ENCODE results near the gene OTOL1.

Gene OTOL1

DNA sequence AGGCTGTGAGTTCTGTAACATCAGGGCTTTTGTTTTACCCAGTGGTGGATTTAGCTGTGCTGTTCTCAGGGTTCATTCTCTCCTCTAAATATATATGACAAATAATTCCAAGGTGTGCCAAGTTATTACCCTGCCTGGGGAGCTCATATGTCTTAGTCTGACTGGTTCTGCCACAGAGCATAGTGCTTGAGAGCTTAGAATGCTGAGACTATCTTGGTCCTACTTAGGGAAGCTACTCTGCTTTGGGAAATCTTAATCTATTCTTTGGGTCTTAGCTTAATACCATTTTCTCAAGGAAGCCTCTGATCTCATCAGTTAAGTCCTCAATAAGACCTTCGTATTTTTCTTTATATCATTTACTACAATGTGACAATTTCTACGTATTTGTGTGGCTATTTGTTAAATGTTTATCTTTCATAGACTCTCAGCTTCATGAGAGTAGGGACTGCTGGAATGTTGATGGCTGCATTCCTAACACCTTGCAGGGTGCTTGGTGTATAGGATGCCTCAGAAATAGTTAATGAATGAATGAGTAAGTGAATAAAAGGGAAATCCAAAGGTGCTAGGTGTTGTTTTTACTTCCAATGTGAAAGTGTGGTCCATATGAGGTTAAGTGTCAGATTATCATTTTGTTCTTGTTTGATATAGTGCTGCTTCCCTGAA is 1.8 kb downstream of the OTOL1 start:
- TF ChIP-seq, protein P1, sequence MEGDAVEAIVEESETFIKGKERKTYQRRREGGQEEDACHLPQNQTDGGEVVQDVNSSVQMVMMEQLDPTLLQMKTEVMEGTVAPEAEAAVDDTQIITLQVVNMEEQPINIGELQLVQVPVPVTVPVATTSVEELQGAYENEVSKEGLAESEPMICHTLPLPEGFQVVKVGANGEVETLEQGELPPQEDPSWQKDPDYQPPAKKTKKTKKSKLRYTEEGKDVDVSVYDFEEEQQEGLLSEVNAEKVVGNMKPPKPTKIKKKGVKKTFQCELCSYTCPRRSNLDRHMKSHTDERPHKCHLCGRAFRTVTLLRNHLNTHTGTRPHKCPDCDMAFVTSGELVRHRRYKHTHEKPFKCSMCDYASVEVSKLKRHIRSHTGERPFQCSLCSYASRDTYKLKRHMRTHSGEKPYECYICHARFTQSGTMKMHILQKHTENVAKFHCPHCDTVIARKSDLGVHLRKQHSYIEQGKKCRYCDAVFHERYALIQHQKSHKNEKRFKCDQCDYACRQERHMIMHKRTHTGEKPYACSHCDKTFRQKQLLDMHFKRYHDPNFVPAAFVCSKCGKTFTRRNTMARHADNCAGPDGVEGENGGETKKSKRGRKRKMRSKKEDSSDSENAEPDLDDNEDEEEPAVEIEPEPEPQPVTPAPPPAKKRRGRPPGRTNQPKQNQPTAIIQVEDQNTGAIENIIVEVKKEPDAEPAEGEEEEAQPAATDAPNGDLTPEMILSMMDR (IDR thresholded peaks at IDR 0.05; ENCODE audit: low read length, missing control alignments): no peak
- no peak for DNase-seq (ENCODE audit: low read depth)

DNA sequence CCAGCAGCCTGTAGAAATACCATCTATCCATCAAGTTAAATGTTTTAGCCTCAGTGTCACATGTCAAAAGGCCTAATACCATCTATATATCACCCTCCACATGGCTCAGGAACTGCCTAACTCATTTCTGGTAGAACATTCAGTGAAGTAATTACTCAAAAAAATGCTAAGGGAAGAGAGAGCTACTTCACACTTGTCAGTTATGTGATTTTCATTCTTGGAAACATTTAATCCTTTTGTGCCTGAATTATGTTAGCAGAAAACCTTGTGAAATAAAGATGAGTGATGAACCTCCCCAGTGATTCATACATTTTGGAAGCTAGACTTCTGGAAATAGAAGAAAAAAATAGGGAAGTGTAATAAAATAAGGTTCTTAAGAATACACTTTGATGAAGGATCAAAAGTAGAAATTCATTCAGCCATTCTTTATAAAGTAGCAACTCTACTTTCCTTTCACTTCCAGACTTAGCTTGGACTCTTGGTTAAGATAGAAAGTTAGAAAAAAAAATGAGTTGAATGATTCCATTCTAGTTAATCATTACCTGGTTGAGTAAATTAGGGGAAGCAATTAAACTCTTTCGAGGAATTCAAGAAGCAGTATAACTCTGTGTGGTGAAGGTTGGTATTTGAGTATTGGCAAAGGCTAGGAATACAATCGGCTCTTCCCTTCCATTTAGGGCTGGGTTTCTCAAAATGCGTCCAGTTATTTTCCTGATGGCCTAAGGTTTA is 3.6 kb downstream of the OTOL1 start:
- H3K4me3 ChIP-seq (replicated peaks; ENCODE audit: low read depth, low read length): no peak overlapping the region
- peak; percentile 1 for DNase-seq (ENCODE audit: low read depth)
- TF ChIP-seq, protein P1 (IDR thresholded peaks at IDR 0.05; ENCODE audit: low read length, missing control alignments): no peak

More for the DNA sequence above, 1.8 kb downstream of the OTOL1 start:
- H3K4me3 ChIP-seq (replicated peaks; ENCODE audit: low read depth, low read length): no peak overlapping the region

DNA sequence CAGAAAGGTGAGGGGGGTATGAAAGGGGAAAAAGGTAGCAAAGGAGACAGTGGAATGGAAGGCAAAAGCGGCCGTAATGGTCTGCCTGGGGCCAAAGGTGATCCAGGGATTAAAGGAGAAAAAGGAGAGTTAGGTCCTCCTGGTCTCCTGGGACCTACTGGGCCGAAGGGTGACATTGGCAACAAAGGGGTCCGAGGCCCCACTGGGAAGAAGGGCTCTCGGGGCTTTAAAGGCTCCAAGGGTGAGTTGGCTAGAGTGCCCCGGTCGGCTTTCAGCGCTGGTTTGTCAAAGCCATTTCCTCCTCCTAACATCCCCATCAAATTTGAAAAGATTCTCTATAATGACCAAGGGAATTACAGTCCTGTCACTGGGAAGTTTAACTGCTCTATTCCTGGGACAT is 6.7 kb downstream of the OTOL1 start:
- DNase-seq (ENCODE audit: low read depth): no peak
- TF ChIP-seq, protein P1 (IDR thresholded peaks at IDR 0.05; ENCODE audit: low read length, missing control alignments): no peak
- H3K4me3 ChIP-seq (replicated peaks; ENCODE audit: low read depth, low read length): no peak overlapping the region

DNA sequence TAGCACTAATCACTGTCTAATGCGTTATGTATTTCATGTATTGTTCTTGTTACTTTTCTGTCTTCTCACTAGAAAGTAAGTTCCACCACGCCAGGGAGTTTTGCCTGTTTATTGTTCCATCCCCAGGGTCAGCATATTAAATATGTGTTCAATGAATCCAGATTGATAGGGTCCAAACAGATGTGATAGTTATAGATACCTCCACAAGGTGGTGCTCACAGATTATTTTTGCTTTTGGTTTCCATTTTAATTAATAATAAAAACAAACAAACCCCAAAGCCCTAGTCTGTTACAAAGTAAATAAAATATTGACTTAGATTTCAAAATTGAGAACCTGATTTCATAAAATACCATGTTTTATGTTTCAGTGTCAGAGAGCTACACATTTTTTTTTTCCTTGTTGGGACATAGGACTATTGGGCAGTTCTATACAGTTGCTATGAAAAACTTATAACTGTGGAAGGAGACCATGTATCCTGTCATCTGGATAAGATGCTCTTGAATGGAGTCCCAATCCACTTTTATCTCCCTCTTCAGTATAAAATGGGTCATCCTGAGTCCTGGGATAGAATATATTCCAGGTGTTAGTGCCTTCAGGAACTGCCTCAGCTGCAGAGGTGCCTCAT is 12.4 kb downstream of the OTOL1 start:
- no peak overlapping the region for H3K4me3 ChIP-seq (replicated peaks; ENCODE audit: low read depth, low read length)
- TF ChIP-seq, protein P1 (IDR thresholded peaks at IDR 0.05; ENCODE audit: low read length, missing control alignments): peak; percentile 33
- DNase-seq (ENCODE audit: low read depth): peak; percentile 12

DNA sequence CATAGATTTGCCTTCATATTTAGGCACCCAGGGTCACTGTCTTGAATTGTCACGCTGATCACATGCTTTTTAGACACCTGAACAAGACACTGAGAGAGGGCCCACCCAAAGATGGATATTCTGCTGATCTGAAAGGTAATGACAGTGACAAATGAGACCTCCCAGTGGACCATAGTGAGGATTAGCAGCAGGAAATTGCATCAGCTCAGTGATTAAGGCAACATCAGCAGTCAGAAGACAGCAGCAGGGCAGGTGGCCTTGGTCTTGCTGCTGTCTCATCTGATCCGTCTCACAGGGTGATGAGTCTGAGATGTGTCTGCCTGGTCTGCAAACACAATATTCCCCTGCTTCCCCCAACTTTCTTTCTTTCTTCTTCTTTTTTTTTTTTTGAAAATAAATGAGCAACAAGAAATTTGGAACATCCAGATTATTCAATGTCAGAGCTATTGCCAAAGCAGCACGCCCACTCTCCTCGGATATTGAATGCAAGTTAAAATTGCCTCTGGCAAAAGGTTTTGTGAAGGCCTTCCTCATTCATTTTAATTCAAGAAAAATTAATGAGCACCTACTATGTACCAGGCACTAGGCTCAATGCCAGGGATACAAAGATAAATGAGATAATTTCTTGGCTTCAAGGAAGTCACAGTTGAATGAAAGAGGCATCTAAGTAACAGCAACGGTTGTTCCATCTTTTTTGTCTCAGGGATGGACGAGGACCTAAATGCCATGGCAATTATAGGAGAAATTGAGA is 14.1 kb downstream of the OTOL1 start:
- no peak overlapping the region for H3K4me3 ChIP-seq (replicated peaks; ENCODE audit: low read depth, low read length)
- no peak for DNase-seq (ENCODE audit: low read depth)
- TF ChIP-seq, protein P1 (IDR thresholded peaks at IDR 0.05; ENCODE audit: low read length, missing control alignments): no peak

DNA sequence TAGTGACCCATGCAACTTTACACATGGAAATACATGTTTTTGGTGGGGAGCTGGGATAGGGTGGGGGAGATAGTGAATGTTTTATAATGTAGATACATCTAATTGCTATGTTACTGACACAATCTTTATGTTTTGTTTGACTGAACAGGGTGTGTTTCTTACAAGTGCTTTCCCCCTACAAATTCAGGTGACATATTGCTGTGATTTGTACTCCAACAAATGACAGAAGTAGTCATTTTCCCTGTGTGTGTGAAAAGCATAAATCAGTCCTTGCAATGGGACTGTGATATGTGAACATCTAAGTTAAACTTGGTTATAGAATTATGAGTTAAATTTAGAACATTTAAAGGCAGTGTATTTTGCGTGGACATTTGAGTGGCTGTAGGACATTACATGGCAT is 27.3 kb downstream of the OTOL1 start:
- H3K4me3 ChIP-seq (replicated peaks; ENCODE audit: low read depth, low read length): no peak overlapping the region
- TF ChIP-seq, protein P1 (IDR thresholded peaks at IDR 0.05; ENCODE audit: low read length, missing control alignments): no peak
- DNase-seq (ENCODE audit: low read depth): no peak
